Measurements from ENCODE around the gene HNMT.
A peak's percentile ranks its signal among the peaks of the same experiment; 100 is the strongest.

DNA sequence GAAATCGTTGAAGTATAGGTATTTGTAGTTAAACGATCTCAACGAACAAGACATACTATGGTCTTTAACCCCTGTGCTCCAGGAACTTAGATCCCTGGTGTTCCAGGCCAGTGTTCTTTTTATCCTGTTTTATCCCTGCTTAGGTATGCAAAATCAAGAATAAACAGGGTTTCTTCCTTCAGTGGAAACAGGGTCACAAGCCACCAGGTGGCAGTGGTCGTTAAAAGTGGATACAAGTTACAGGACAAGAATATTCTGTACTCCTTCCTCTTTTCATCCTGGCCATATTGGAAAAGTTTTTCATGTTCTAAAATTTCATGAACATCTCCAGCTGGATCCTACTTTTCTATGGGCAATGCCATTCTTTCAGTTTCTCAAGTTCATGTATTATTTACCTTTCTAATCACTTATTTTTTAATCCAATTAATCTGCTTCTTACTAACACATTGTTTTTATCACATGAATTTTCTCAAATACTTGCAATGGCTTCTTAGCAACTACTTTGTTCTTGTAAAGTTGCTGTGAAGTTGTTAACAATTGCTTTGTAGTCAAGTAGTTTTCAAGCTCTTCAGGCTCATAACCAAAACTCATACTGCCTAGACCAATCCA, 16.4 kb upstream of the HNMT start:
- TF ChIP-seq, protein P1, sequence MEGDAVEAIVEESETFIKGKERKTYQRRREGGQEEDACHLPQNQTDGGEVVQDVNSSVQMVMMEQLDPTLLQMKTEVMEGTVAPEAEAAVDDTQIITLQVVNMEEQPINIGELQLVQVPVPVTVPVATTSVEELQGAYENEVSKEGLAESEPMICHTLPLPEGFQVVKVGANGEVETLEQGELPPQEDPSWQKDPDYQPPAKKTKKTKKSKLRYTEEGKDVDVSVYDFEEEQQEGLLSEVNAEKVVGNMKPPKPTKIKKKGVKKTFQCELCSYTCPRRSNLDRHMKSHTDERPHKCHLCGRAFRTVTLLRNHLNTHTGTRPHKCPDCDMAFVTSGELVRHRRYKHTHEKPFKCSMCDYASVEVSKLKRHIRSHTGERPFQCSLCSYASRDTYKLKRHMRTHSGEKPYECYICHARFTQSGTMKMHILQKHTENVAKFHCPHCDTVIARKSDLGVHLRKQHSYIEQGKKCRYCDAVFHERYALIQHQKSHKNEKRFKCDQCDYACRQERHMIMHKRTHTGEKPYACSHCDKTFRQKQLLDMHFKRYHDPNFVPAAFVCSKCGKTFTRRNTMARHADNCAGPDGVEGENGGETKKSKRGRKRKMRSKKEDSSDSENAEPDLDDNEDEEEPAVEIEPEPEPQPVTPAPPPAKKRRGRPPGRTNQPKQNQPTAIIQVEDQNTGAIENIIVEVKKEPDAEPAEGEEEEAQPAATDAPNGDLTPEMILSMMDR (IDR thresholded peaks at IDR 0.05), result peak; percentile 44 to 77 (median 66)
- no peak for TF ChIP-seq POLR2A (IDR thresholded peaks at IDR 0.05)

Measured in heart left ventricle (tissue), 13 donors.